ENCODE data around the gene ADAMTS19. TPM values are rescaled to one million over a fixed set of nuclear protein-coding genes. Genes with fewer than 3 reads are reported as not detected.

ADAMTS19 gene
- total RNA-seq, 1 experiment from 2014 or later = not detected

DNA sequence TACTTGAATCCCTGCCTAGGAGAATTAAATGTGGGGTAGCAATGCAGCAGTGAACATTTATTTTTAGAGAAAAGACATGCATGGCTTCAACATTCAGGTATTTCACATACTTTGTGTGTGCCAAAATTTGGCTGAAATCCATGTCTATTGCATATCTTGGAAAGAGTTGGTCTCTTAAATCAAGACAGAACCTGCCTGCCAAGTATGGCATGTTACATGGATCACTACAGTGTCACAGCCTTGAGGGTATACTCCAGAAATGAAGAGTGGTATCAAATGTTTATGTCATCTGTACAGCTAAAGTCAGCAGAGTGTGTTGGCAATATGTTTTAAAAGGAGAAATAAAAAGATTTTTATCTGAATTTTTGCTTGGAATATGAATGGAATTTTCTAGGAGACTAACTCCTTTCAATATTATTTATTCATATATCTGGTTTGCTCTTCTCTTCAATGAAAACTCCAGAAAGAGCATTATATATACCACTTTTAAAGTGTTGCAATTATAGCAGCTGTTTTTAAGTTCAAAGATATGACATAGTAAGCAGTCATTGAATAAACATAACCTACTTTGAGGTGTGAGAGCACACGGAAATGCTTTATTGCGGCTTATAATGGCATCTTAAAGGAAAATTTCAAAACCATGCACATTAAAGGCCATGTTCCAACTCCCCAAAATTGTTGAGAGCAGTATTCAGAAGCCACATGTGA is 192.4 kb downstream of the ADAMTS19 start:
- in situ Hi-C loops (cut with HindIII; ENCODE audit: low sequenced_read_pairs) = no loop called here
- DNase-seq (ENCODE audit: low spot score) = no peak

DNA sequence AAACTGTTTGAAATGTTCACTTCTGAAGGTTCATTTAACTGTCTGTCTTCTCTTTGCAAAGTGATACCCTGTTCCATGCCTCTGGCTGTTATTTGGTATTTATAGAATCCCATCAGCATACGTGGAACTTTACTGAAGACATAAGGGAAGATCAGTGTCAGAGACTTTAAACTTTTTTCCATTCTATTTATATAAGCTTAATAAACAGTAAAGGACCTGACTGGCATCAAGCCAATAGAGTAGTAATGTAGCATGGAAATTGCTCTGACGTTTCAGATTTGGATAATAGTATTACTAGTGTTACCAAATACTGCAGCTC is 192.9 kb downstream of the ADAMTS19 start:
- no peak for DNase-seq (ENCODE audit: low spot score)
- in situ Hi-C loops (cut with HindIII; ENCODE audit: low sequenced_read_pairs) = no loop called here

DNA sequence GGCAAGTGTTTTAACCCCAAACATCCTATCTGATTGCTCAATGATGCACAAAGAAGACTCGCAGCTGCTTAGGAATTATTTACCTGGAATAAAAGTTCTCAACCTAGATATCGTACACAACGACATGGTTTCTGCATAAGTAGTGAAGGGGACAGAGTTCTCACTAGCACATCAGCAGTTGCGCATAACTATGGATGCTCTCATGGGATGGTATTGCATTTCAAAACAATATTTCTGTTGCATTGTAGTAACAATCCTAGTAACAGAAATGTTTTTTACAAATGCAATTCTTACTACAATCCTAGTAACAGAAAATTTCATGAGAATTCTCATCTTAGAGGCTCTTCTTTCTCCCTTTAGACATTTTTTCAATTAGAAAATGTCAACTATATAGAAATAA is 193.3 kb downstream of the ADAMTS19 start:
- in situ Hi-C loops (cut with HindIII; ENCODE audit: low sequenced_read_pairs) = no loop called here
- DNase-seq (ENCODE audit: low spot score) = no peak

GRCh38 chr5:129656952-129657351 is 196.9 kb downstream of the ADAMTS19 start:
- in situ Hi-C loops (cut with HindIII; ENCODE audit: low sequenced_read_pairs) = no loop called here

GRCh38 chr5:129658801-129659200 is 198.7 kb downstream of the ADAMTS19 start:
- no peak for DNase-seq (ENCODE audit: low spot score)
- in situ Hi-C loops (cut with HindIII; ENCODE audit: low sequenced_read_pairs) = no loop called here

More at GRCh38 chr5:129656952-129657351, 196.9 kb downstream of the ADAMTS19 start:
- no peak for DNase-seq (ENCODE audit: low spot score)

DNA sequence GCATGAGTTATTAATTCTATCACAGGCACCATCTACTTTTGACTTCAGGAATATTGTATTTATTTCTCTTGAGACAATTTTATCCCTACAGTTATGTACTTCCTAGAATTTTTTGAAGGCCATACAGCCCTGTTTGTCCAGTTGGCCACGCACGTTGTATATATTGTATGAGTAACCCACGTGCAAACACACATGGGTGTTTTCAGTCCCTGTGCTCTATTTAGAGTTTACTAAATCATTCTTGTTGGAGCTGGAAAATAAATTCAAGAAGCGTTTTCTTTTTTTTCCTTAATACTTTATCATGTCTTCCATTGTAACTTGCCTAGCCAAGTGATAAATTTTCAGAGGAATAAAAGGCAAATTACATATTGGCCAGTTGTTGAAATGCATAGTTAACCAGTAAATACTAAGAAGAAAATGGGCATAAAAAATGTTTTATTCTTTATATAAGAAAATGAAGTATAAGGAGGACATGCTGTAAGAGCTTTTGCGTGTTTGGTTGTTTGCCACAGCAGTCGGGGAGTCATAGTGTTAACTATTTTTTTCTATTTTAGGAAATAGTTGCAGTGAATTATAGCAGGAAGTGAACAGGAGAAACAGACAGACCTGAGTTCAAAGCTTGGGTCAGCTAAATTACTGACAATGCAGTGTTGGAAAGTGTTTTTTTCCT is 201.4 kb downstream of the ADAMTS19 start:
- DNase-seq (ENCODE audit: low spot score) = no peak
- in situ Hi-C loops (cut with HindIII; ENCODE audit: low sequenced_read_pairs) = no loop called here

DNA sequence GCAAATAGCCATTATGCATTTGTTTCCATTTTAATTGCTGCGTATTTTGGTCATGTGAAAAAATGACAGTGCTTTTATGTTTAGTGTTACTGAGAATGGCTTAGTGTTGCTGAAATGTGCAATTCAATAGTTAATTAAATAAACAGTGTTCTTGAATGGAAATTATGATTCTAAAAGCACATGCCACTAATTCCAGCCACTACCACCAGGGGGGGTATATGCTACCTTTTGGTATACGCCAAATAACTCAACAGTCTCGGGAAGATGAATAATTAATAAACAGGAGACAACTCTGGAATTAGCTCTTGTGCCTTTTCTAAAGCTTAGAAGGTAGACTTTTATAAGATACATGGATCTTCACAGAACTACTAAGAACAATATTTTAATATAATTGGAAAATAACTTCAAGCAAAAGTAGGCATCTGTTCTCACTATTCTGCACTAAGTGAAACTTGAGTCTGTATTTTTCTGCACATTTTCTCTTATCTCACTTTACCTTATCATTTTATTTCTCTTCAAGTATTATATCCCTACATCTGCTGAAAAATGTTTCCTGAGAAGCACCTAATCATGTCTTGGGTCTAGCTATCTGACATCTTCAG is 204.3 kb downstream of the ADAMTS19 start:
- in situ Hi-C loops (cut with HindIII; ENCODE audit: low sequenced_read_pairs) = no loop called here
- no peak for DNase-seq (ENCODE audit: low spot score)

GRCh38 chr5:129670957-129671500 is 210.9 kb downstream of the ADAMTS19 start:
- DNase-seq (ENCODE audit: low spot score) = no peak
- in situ Hi-C loops (cut with HindIII; ENCODE audit: low sequenced_read_pairs) = no loop called here

DNA sequence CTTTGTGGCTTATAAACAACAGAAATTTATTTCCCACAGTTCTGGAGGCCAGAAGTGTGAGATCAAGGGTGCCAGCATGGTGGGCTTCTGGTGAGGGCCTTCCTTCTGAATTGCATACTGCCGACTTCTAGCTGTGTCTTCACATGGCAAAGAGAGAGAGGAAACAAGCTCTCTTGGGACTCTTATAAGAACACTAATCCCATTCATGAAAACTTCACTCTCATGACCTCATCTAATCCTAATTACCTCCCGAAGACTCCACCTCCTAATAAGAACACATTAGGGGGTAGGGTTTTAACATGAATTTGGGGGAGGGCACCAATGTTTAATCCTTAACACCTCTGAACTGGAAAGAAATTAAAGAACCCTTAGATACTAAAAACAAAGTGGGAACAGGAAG is 211.9 kb downstream of the ADAMTS19 start:
- no peak for DNase-seq (ENCODE audit: low spot score)
- in situ Hi-C loops (cut with HindIII; ENCODE audit: low sequenced_read_pairs) = no loop called here

DNA sequence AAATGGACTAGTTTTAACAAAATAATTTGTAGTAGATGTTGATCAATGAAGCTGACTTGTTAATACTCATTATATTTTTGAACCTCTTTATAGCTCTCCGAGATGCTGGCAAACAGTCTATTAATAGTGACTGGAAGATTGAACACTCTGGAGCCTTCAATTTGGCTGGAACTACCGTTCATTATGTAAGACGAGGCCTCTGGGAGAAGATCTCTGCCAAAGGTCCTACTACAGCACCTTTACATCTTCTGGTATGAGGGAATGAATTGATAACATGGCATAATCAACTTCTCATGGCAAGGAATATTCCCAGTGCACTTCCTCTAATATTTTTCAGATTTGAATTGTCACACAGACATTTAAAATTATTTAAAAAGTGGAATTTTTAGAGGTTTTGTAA is 219.6 kb downstream of the ADAMTS19 start:
- no peak for DNase-seq (ENCODE audit: low spot score)
- in situ Hi-C loops (cut with HindIII; ENCODE audit: low sequenced_read_pairs) = no loop called here

GRCh38 chr5:129687941-129688340 is 227.8 kb downstream of the ADAMTS19 start:
- in situ Hi-C loops (cut with HindIII; ENCODE audit: low sequenced_read_pairs) = no loop called here
- DNase-seq (ENCODE audit: low spot score) = no peak

GRCh38 chr5:129689045-129689444 is 228.9 kb downstream of the ADAMTS19 start:
- in situ Hi-C loops (cut with HindIII; ENCODE audit: low sequenced_read_pairs) = no loop called here
- DNase-seq (ENCODE audit: low spot score) = no peak

DNA sequence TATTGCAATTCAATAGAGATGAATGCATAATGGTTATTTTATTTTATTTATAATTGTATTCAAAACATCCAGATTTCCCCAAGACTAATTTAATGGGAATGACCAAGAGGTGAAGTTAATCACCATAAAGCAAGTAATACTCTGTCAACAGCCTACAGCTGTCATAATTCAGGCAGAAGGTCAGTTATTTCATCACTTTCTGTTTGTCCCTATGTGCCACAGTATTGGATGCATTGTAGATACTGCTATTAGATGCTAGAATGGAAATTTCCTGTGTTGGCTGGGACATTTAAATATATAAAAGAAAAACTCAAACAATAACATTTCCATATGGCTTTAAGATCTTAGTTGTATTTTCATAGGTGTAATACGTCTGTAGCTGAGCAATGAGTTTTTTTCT is 231.1 kb downstream of the ADAMTS19 start:
- in situ Hi-C loops (cut with HindIII; ENCODE audit: low sequenced_read_pairs) = no loop called here
- no peak for DNase-seq (ENCODE audit: low spot score)

DNA sequence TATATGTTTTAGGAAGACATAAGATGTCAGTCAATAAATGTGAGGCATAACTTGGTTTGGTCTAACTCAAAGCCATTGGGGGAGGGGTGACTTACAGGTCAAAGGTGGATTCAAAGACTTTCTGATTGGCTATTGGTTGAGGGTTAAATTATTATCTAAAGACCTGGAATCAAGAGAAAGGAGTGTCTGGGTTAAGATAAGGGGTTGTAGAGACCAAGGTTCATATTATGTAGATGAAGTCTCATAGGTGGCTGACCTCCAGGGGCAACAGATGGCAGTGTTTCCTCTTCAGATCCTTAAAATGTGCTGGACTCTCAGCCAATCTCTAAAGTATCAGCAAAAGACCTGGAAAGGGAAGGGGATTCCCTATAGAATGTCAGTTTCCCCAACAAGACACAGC is 236.5 kb downstream of the ADAMTS19 start:
- in situ Hi-C loops (cut with HindIII; ENCODE audit: low sequenced_read_pairs) = no loop called here

DNA sequence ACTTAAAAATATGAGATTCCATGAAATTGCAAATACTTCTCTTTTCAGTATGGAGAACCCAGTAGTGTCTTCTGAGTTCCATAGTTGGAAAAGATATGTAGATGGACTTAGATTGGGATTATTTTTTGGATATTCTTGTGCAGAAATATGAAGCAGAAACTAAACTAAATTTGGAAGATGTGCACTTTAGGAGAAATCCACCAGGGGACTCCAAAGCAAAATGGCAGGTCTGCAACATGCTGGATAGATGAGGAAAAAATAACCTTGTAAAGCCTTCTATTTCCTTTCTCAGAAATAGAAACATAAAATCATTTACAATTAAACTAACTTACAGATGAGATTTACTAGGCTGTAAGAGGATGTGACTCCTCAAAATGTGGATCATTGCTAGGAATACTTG is 238.6 kb downstream of the ADAMTS19 start:
- in situ Hi-C loops (cut with HindIII; ENCODE audit: low sequenced_read_pairs) = no loop called here
- no peak for DNase-seq (ENCODE audit: low spot score)

More for the DNA sequence above, 236.5 kb downstream of the ADAMTS19 start:
- no peak for DNase-seq (ENCODE audit: low spot score)

DNA sequence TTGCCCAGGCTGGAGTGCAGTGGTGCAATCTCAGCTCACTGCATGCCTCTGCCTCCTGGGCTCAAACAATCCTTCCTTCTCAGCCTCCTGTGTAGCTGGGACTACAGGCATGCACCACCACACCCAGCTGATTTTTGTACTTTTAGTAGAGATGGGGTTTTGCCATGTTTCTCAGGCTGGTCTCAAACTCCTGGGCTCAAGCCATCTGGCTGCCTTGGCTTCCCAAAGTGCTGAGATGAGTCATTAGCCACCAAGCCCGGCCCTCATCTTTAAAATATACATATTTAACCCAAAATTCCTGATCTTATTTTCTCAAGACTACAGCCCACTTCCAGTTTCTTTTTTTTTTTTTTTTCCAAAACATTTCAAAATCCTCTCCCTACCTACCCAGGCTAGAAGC is 256.1 kb downstream of the ADAMTS19 start:
- no peak for DNase-seq (ENCODE audit: low spot score)
- in situ Hi-C loops (cut with HindIII; ENCODE audit: low sequenced_read_pairs) = no loop called here

DNA sequence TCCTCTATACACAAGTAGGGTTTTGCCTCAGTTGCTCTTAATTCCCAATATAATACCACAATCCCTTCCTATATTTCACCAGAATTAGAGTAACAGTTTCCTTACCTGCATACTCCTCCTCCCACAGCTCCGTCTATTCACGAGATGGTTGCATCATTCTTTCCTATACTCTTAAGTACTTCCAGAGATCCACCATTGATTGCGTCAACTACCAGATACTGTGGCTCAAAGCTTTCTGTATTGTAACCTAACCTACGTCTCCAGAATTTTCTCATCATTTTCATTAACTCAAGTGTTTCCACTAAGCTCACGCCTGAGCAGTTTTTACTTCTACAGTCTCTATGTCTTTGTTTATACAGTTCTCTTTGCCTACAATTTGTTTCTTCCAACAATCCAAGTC is 256.6 kb downstream of the ADAMTS19 start:
- no peak for DNase-seq (ENCODE audit: low spot score)
- in situ Hi-C loops (cut with HindIII; ENCODE audit: low sequenced_read_pairs) = no loop called here

DNA sequence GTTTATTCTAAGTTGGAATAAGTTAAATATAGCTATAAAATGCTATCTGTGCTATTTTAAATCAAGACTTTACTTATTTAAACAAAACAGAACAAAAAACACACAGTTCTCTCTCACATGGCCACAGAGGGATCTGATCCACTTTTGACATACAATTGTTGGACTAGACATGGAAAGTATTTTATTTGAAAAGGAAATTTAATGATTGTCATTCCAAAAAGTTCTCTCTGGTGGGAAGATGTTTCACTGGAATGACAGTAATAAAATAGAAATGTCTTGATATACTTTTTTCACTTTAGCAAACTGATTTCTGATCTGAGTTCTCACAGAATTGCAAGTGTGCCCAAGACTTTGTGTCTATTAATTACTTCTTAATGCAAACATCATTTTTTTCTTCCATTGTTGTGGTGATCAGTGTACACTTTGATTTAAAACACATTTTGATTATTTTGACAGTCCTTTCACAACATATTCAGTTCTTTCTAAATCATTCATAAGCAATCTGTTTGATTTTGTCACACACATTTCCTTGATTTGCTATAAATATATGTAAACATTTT is 257.7 kb downstream of the ADAMTS19 start:
- no peak for DNase-seq (ENCODE audit: low spot score)
- in situ Hi-C loops (cut with HindIII; ENCODE audit: low sequenced_read_pairs) = no loop called here

DNA sequence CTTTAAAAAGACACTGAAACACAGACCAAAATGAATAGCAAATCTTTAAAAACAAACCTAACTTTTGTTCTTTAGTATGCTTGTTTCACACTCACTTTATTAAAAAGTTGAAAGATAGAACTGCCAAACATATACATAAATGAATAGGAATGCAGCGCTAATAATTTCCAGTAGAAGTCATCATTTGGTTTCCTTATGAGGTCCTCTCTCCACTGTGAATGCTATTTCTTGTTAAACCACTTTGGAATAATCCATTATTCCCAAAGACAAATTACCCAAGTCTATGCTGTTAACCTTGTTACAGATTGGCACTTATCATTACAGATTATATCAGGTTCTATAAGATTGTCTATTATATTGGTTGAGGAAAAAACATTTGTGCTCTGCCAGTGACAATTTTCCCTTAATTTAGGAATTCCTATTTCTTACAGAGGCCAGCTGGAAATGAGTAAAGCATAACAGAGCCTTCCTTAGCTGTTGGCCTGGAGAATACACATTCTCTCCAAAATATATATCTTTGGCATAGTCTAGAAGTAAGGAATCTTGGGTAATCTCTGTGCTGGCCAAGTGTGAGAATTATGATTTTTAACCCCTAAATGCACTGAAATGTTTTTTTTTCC is 258.5 kb downstream of the ADAMTS19 start:
- in situ Hi-C loops (cut with HindIII; ENCODE audit: low sequenced_read_pairs) = no loop called here
- no peak for DNase-seq (ENCODE audit: low spot score)

GRCh38 chr5:129724222-129724621 is 264.1 kb downstream of the ADAMTS19 start:
- DNase-seq (ENCODE audit: low spot score) = no peak
- in situ Hi-C loops (cut with HindIII; ENCODE audit: low sequenced_read_pairs) = no loop called here

Measured in G401 (cell line).